Ascending aorta (tissue), 2 donors: Measurements from ENCODE around the gene PIK3R3. TPM values are rescaled to one million over a fixed set of nuclear protein-coding genes. Genes with fewer than 3 reads are reported as not detected.

Experiments
- DNase-seq, 2 donors: peaks; one replicate each; pipeline ENCODE4 v3.0.0-alpha.2; 2019; ENCODE audit warnings: low spot score in 2 of 2
- H3K27ac ChIP-seq, 2 donors: fragments of 200-600 bp; sonication (generic); one replicate each; pipeline ENCODE4 v1.5.1; 2016 to 2017; ENCODE audit warnings: mild to moderate bottlenecking in 1 of 2
- H3K27me3 ChIP-seq: fragments of 200-600 bp; sonication (generic); one replicate; pipeline ENCODE4 v1.5.1; 2017
- H3K36me3 ChIP-seq, 2 donors: fragments of 200-600 bp; sonication (generic); one replicate each; pipeline ENCODE4 v1.5.1; 2016
- H3K4me1 ChIP-seq, 2 donors: fragments of 200-600 bp; sonication (generic); one replicate each; pipeline ENCODE4 v1.5.1; 2016 to 2017; ENCODE audit warnings: mild to moderate bottlenecking in 1 of 2
- H3K4me3 ChIP-seq, 2 donors: fragments of 200-600 bp; sonication (generic); one replicate each; pipeline ENCODE4 v1.5.1; 2016 to 2017; ENCODE audit warnings: mild to moderate bottlenecking in 1 of 2
- H3K9me3 ChIP-seq, 2 donors: fragments of 200-600 bp; sonication (generic); one replicate each; pipeline ENCODE4 v1.5.1; 2016
- intact Hi-C: fragments of 100-400 bp; cut with DNase I; formaldehyde crosslinking; loops from one replicate; pipeline ENCODE4 v1.15.1; 2023
- total RNA-seq: library from RNA; depleted of rRNA; stranded (reverse); fragments of >200 nt; gene quantifications from one replicate; pipeline ENCODE4 v1.1.0, GENCODE V29; 2016
- TF ChIP-seq, protein P1 (sequence below), 3 experiments: fragments of 200-600 bp in 2 of 3; fragments of 450-650 bp in 1 of 3; sonication (generic) in 2 of 3; IDR thresholded peaks; one replicate each; pipeline ENCODE4 v1.5.1; 2016 to 2019; ENCODE audit warnings: antibody characterized with exemption in 3 of 3, mild to moderate bottlenecking in 1 of 3, moderate library complexity in 1 of 3

The PIK3R3 gene
- total RNA-seq, 1 donor from 2014 or later, result 33.1 TPM

DNA sequence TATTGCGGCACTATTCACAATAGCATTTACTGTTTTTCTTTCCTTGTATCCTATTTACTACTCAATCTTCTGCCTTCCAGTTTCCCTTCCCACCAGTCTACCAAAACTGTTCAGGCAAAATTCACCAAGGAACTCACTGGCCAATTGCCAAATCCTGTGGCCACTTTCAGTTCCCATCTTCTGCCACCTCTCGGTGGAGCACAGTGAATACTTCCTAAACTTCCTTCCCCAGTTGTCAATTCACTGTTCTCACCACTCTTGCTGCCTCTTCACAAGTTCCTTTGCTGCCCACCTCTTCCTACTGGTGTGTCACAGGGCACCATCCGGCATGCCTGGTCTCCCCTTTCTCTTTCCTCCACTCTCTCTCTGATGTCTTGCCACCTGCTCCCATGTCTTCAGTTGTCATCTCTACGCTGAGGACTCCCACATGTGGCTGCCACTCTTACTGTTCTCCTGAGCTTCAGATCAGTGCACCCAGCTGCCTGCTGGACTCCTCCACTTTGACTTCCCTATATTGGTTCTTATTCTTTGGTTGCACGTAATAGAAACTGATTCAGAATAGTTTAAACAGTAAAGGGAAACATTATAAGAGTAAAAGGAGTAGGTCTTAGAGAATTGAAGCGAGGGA is 114.4 kb downstream of the PIK3R3 start:
- H3K36me3 ChIP-seq, result peaks cover 3 to 14% of the 10 kb centered on the region in 2 donors
- H3K9me3 ChIP-seq, result no peaks in the 10 kb centered on the region
- H3K27ac ChIP-seq, result no peak overlapping the region
- H3K4me3 ChIP-seq, result no peak overlapping the region
- H3K27me3 ChIP-seq, result no peaks in the 10 kb centered on the region
- TF ChIP-seq, protein P1, sequence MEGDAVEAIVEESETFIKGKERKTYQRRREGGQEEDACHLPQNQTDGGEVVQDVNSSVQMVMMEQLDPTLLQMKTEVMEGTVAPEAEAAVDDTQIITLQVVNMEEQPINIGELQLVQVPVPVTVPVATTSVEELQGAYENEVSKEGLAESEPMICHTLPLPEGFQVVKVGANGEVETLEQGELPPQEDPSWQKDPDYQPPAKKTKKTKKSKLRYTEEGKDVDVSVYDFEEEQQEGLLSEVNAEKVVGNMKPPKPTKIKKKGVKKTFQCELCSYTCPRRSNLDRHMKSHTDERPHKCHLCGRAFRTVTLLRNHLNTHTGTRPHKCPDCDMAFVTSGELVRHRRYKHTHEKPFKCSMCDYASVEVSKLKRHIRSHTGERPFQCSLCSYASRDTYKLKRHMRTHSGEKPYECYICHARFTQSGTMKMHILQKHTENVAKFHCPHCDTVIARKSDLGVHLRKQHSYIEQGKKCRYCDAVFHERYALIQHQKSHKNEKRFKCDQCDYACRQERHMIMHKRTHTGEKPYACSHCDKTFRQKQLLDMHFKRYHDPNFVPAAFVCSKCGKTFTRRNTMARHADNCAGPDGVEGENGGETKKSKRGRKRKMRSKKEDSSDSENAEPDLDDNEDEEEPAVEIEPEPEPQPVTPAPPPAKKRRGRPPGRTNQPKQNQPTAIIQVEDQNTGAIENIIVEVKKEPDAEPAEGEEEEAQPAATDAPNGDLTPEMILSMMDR (IDR thresholded peaks at IDR 0.05), result no peak
- no peak for DNase-seq
- intact Hi-C loops, result no loop called here
- H3K4me1 ChIP-seq, result no peaks in the 10 kb centered on the region

DNA sequence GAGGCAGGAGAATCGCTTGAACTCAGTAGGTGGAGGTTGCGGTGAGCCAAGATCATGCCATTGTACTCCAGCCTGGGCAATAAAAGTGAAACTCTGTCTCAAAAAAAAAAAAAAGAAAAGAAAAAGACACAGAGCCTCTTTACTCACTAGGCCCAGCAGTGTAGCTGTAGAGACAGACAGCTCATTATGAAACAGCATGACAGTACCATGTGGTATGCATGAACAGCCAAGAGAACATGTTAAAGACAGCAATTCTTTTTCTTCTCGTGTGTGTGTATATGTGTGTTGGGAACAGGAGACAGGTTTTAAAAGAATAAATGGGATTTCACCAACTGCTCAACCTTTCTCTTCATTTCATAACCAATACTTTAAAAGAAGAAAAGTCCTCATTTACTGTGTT is 118.8 kb downstream of the PIK3R3 start:
- DNase-seq, result no peak
- Histone ChIP-seq H3K27me3 (no peaks in the 10 kb centered on the region), H3K36me3 (peaks cover 19 to 27% of the 10 kb centered on the region in 2 donors), H3K27ac (no peak overlapping the region), H3K4me1 (no peaks in the 10 kb centered on the region), H3K9me3 (no peaks in the 10 kb centered on the region), H3K4me3 (no peak overlapping the region)
- intact Hi-C loops, result no loop called here
- TF ChIP-seq, protein P1 (IDR thresholded peaks at IDR 0.05), result no peak

DNA sequence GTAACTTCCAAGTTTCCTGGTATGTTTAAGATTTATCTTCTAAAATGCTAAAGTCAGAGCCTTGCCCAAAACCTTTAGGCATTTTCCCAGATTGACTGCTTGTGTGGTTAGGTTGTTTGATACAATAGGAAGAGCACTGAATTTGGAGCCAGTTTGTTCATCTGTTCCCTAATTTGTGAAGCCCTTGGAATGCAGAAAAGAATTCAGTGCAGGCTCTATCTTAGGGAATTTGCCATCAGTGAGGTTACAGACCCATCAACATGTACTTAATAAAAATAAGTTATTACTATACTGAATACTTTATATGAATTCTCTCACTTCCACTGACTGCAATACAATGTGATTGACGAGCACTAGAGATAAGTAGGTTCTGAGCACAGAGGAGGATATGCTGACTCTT is 120.2 kb downstream of the PIK3R3 start:
- Histone ChIP-seq H3K9me3 (no peaks in the 10 kb centered on the region), H3K4me1 (no peaks in the 10 kb centered on the region), H3K27me3 (no peaks in the 10 kb centered on the region), H3K27ac (no peak overlapping the region), H3K36me3 (peaks cover 32 to 34% of the 10 kb centered on the region in 2 donors), H3K4me3 (no peak overlapping the region)
- intact Hi-C loops, result no loop called here
- TF ChIP-seq, protein P1 (IDR thresholded peaks at IDR 0.05), result no peak
- DNase-seq, result no peak

DNA sequence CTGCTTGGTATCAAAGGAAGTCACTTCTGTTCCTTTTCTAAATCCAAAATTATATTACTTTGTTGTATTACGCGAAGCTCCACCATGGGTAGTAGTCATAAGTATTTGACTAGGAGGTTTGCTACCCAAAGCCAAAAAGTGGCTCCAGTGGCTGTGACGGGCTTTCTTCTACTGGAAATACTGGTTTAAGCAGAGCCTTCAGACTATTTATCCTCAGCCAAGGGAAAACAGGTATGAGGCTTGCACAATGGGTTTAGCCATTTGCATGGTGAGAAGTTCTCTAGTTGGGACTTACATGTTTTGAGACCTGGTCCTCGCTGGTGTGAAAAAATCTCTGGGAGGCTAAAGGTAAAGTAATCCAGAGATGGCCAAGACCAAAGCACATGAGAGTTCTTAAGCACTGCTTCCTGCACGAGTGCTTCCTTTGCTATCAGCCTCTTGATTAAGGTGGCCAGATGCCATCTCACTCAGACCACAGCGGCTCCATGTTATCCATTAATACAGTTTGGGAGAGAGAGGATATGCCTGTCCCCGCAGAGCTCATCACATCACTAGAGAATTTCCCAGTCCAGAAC is 121.2 kb downstream of the PIK3R3 start:
- peaks cover 42 to 43% of the 10 kb centered on the region in 2 donors for H3K36me3 ChIP-seq
- TF ChIP-seq, protein P1 (IDR thresholded peaks at IDR 0.05), result no peak
- no peak for DNase-seq

DNA sequence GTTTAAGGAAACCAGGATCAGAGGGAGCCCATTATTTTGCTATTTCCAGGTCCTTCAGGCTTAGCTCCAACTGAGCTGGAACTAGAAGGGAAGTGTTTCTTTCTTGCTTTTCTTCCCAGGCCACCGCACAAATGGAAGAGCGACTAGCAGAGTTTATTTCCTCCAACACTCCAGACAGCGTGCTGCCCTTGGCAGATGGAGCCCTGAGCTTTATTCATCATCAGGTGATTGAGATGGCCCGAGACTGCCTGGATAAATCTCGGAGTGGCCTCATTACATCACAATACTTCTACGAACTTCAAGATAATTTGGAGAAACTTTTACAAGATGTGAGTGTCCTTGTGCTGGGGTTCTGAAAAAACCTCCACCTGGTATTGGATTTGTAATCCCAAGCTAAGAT is 121.8 kb downstream of the PIK3R3 start:
- H3K4me1 ChIP-seq, result no peaks in the 10 kb centered on the region
- DNase-seq, result no peak
- TF ChIP-seq, protein P1 (IDR thresholded peaks at IDR 0.05), result no peak

More for the DNA sequence above, 121.2 kb downstream of the PIK3R3 start:
- intact Hi-C loops, result no loop called here
- no peaks in the 10 kb centered on the region for H3K9me3 ChIP-seq
- H3K27me3 ChIP-seq, result no peaks in the 10 kb centered on the region
- H3K4me1 ChIP-seq, result no peaks in the 10 kb centered on the region
- no peak overlapping the region for H3K27ac ChIP-seq
- no peak overlapping the region for H3K4me3 ChIP-seq

More for the DNA sequence above, 121.8 kb downstream of the PIK3R3 start:
- peaks cover 43 to 49% of the 10 kb centered on the region in 2 donors for H3K36me3 ChIP-seq
- no peak overlapping the region for H3K27ac ChIP-seq
- intact Hi-C loops, result no loop called here
- no peaks in the 10 kb centered on the region for H3K27me3 ChIP-seq
- no peaks in the 10 kb centered on the region for H3K9me3 ChIP-seq
- no peak overlapping the region for H3K4me3 ChIP-seq
